HepG2 (cell line): ENCODE measurements around the gene NME2. TPM values are rescaled to one million over a fixed set of nuclear protein-coding genes. Genes with fewer than 3 reads are reported as not detected.

Experiments
- AKAP8 ChIP-seq: sonication (generic); formaldehyde crosslinking; IDR thresholded peaks from 2 replicates; pipeline ENCODE4 v1.5.1; 2020; ENCODE audit warnings: mild to moderate bottlenecking, missing genetic modification reagents
- CCAR2 ChIP-seq: fragments of 200-400 bp; formaldehyde crosslinking; optimal IDR thresholded peaks from 2 replicates; pipeline ENCODE3; 2018; ENCODE audit warnings: low read depth, mild to moderate bottlenecking, low read length, moderate library complexity
- HIVEP1 ChIP-seq: sonication (generic); formaldehyde crosslinking; IDR thresholded peaks from 2 replicates; pipeline ENCODE4 v1.4.0; 2020; ENCODE audit warnings: mild to moderate bottlenecking, missing genetic modification reagents
- KIAA2018 ChIP-seq: sonication (generic); formaldehyde crosslinking; IDR thresholded peaks from 2 replicates; pipeline ENCODE4 v1.5.0; 2020; ENCODE audit warnings: mild to moderate bottlenecking, missing genetic modification reagents, borderline replicate concordance
- MIXL1 ChIP-seq: IDR thresholded peaks from 2 replicates; pipeline ENCODE4 v1.6.1; 2016
- PRDM10 ChIP-seq: sonication (generic); formaldehyde crosslinking; IDR thresholded peaks from 2 replicates; pipeline ENCODE4 v1.4.0; 2020; ENCODE audit warnings: low read depth, missing genetic modification reagents
- TFDP1 ChIP-seq: IDR thresholded peaks from 2 replicates; pipeline ENCODE4 v1.6.1; 2016; ENCODE audit warnings: missing compliant biosample characterization, missing genetic modification reagents, borderline replicate concordance
- ZBTB49 ChIP-seq: sonication (generic); formaldehyde crosslinking; IDR thresholded peaks from 2 replicates; pipeline ENCODE4 v1.4.0; 2020; ENCODE audit warnings: missing genetic modification reagents, borderline replicate concordance
- ZNF3 ChIP-seq: IDR thresholded peaks from 2 replicates; pipeline ENCODE4 v1.7.0; 2017; ENCODE audit warnings: inconsistent platforms
- ZNF747 ChIP-seq: sonication (generic); formaldehyde crosslinking; IDR thresholded peaks from 2 replicates; pipeline ENCODE4 v1.8.1; 2023; ENCODE audit warnings: missing genetic modification reagents, mild to moderate bottlenecking, borderline replicate concordance
- ZNF777 ChIP-seq: sonication (generic); formaldehyde crosslinking; IDR thresholded peaks from 2 replicates; pipeline ENCODE4 v1.4.0; 2020; ENCODE audit warnings: missing genetic modification reagents
- polyA plus RNA-seq, 8 experiments: library from polyadenylated mRNA; depleted of rRNA in 3 of 8; stranded (reverse) in 7 of 8; unstranded in 1 of 8; fragments of >200 nt; fragmentation: Illumina TruSeq in 4 of 8; extraction: Trizol in 4 of 8; gene quantifications; 2 replicates each; pipeline versions ENCODE4 v1.2.1 to v1.2.3, GENCODE V29; 2011 to 2016; ENCODE audit warnings: low read depth in 4 of 8, missing spikeins in 1 of 8, mixed read lengths in 1 of 8; ENCODE audit not compliant: insufficient read depth in 1 of 8
- total RNA-seq, 5 experiments: library from RNA; depleted of rRNA; stranded (reverse); fragments of >200 nt; fragmentation: Illumina TruSeq; extraction: Trizol; gene quantifications; 2 replicates each; pipeline ENCODE4 v1.2.3, GENCODE V29; 2016; ENCODE audit warnings: low read depth in 1 of 5

NME2 gene
- total and polyA plus RNA-seq, 2 of the 13 experiments (the other 11 are each of a cell fraction or from before 2014, with no cell fraction given): 790 to 1,213 TPM

- TF ChIP-seq KIAA2018 (no peak), AKAP8 (CRISPR knock-in tag) (no peak), HIVEP1 (CRISPR knock-in tag) (no peak), MIXL1 (CRISPR knock-in tag) (peak; percentile 64; the same call in 1 of the 2 replicates), TFDP1 (CRISPR knock-in tag) (peak; percentile 81; the same call in 1 of the 2 replicates), PRDM10 (CRISPR knock-in tag) (no peak), ZNF747 (CRISPR knock-in tag) (0 out of 2 replicates have a peak, but pooled peaks have one; percentile 72), ZNF3 (CRISPR knock-in tag) (no peak), ZBTB49 (CRISPR knock-in tag) (no peak), CCAR2 (no peak), ZNF777 (CRISPR knock-in tag) (no peak)
Measured at GRCh38 chr17:51121620-51122472, 44.4 kb upstream of the NME2 start (continued).
